ENCODE results near the gene NDUFB11. TPM values are rescaled to one million over a fixed set of nuclear protein-coding genes. Genes with fewer than 3 reads are reported as not detected.

Gene NDUFB11
- polyA plus RNA-seq, 2 donors = 72.2 to 75.0 TPM

DNA sequence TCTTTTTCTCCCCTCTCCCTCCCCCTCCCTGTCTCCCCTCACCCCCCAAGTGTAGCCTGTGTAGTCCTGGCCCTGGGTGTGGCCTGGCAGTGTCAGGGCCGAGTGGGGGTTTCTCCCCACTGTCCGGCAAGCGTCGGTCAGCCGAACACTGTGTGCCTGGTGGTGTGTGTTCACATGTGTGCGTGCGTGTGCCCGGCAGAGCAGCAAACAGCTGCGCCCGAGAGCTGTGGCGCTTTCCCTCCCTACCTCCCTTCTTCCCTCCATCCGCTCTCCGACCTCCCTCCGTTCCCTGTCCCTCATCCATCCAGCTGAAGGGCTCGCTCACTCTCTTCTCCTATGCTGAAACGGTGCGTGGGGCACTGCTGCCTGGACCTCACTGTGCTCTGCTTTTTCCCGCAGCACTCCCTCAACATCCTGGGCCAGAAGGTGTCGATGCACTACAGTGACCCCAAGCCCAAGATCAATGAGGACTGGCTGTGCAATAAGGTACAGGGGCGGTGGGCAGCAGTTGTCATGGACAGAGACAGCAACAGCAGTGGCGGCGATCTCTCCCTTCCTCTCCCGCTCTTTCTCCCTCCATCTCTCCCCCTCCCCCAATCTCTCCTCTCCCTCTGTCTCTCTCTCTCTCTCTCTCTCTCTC, 31.7 kb upstream of the NDUFB11 start:
- Histone ChIP-seq H3K4me3 (ENCODE audit: low read depth in 1 of 2, low read length in 2 of 2) (no peak overlapping the region), H3K36me3 (ENCODE audit: control insufficient read depth in 2 of 2, insufficient read depth in 2 of 2, low read length in 1 of 2) (peaks cover 0 to 55% of the 10 kb centered on the region in 2 donors), H3K9me3 (ENCODE audit: control insufficient read depth in 2 of 2, insufficient read depth in 1 of 2, low read depth in 1 of 2, low read length in 1 of 2) (no peaks in the 10 kb centered on the region), H3K27ac (ENCODE audit: low read depth in 2 of 2, low read length in 1 of 2) (no peak overlapping the region), H3K27me3 (ENCODE audit: control insufficient read depth in 1 of 2, insufficient read depth in 2 of 2, low read length in 2 of 2) (no peaks in the 10 kb centered on the region), H3K4me1 (ENCODE audit: control insufficient read depth in 2 of 2, insufficient read depth in 2 of 2, low read length in 1 of 2) (peaks cover 0 to 3% of the 10 kb centered on the region in 2 donors)
- 84 to 92% methylated on average over 23 of the region's 23 CpGs for WGBS, 2 donors

GRCh38 chrX:47175588-47175980, 31.1 kb upstream of the NDUFB11 start:
- no peaks in the 10 kb centered on the region for H3K27me3 ChIP-seq (ENCODE audit: control insufficient read depth in 1 of 2, insufficient read depth in 2 of 2, low read length in 2 of 2)
- peaks cover 0 to 60% of the 10 kb centered on the region in 2 donors for H3K36me3 ChIP-seq (ENCODE audit: control insufficient read depth in 2 of 2, insufficient read depth in 2 of 2, low read length in 1 of 2)
- 86 to 94% methylated on average over 12 of the region's 12 CpGs for WGBS, 2 donors

GRCh38 chrX:47174846-47175587, 30.5 kb upstream of the NDUFB11 start:
- peaks cover 0 to 3% of the 10 kb centered on the region in 2 donors for H3K4me1 ChIP-seq (ENCODE audit: control insufficient read depth in 2 of 2, insufficient read depth in 2 of 2, low read length in 1 of 2)
- 87 to 90% methylated on average over 23 of the region's 23 CpGs for WGBS, 2 donors
- H3K27ac ChIP-seq (ENCODE audit: low read depth in 2 of 2, low read length in 1 of 2) = no peak overlapping the region
- H3K36me3 ChIP-seq (ENCODE audit: control insufficient read depth in 2 of 2, insufficient read depth in 2 of 2, low read length in 1 of 2) = peaks cover 0 to 62% of the 10 kb centered on the region in 2 donors
- H3K27me3 ChIP-seq (ENCODE audit: control insufficient read depth in 1 of 2, insufficient read depth in 2 of 2, low read length in 2 of 2) = no peaks in the 10 kb centered on the region
- no peaks in the 10 kb centered on the region for H3K9me3 ChIP-seq (ENCODE audit: control insufficient read depth in 2 of 2, insufficient read depth in 1 of 2, low read depth in 1 of 2, low read length in 1 of 2)
- no peak overlapping the region for H3K4me3 ChIP-seq (ENCODE audit: low read depth in 1 of 2, low read length in 2 of 2)

More at GRCh38 chrX:47175588-47175980, 31.1 kb upstream of the NDUFB11 start:
- Histone ChIP-seq H3K9me3 (ENCODE audit: control insufficient read depth in 2 of 2, insufficient read depth in 1 of 2, low read depth in 1 of 2, low read length in 1 of 2) (no peaks in the 10 kb centered on the region), H3K4me1 (ENCODE audit: control insufficient read depth in 2 of 2, insufficient read depth in 2 of 2, low read length in 1 of 2) (peaks cover 0 to 3% of the 10 kb centered on the region in 2 donors), H3K4me3 (ENCODE audit: low read depth in 1 of 2, low read length in 2 of 2) (no peak overlapping the region), H3K27ac (ENCODE audit: low read depth in 2 of 2, low read length in 1 of 2) (no peak overlapping the region)

GRCh38 chrX:47174376-47174775, 29.9 kb upstream of the NDUFB11 start:
- no peak overlapping the region for H3K27ac ChIP-seq (ENCODE audit: low read depth in 2 of 2, low read length in 1 of 2)
- H3K4me3 ChIP-seq (ENCODE audit: low read depth in 1 of 2, low read length in 2 of 2) = no peak overlapping the region
- H3K36me3 ChIP-seq (ENCODE audit: control insufficient read depth in 2 of 2, insufficient read depth in 2 of 2, low read length in 1 of 2) = peaks cover 0 to 60% of the 10 kb centered on the region in 2 donors
- no peaks in the 10 kb centered on the region for H3K27me3 ChIP-seq (ENCODE audit: control insufficient read depth in 1 of 2, insufficient read depth in 2 of 2, low read length in 2 of 2)
- WGBS, 2 donors = 83 to 94% methylated on average over 11 to 12 of the region's 12 CpGs
- peaks cover 0 to 3% of the 10 kb centered on the region in 2 donors for H3K4me1 ChIP-seq (ENCODE audit: control insufficient read depth in 2 of 2, insufficient read depth in 2 of 2, low read length in 1 of 2)
- H3K9me3 ChIP-seq (ENCODE audit: control insufficient read depth in 2 of 2, insufficient read depth in 1 of 2, low read depth in 1 of 2, low read length in 1 of 2) = no peaks in the 10 kb centered on the region

DNA sequence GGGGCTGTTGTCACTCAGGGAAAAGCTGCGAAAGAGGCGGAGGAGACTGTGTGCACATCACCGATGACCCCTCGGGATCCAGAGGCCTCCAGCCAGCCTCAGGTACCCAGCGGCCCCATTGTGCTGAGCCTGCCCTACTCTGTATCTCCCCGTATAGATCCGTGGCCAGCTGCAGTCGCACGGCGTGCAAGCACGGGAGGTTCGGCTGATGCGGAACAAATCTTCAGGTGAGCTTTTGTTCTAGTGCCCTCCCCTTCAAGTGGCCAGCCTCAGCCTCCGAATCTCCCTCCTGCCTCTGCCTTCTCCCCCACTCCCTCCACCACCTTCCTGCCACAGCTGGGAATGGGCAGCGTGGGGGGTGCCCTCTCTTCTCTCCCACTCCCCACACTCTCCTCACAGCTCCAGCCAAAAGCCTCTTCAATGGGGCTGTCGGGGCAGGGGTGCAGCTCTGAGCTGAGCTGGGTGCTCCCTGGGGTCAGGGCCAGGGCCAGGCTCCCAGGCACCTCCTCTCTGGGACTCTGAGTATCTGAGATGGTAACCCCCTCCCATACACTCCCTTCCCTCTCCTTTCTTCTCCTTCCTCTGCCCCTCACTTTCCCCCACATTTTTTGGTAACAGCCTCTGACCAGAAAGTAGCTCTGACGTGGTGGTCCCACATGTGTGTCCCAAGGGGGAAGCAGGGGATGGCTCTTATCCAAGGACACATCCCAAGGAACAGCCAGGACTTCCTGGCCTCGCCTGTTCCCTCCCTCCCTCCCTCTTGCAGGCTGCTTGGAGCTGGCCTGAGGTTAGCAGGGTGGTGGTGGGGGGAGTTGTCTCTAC, 28.7 kb upstream of the NDUFB11 start:
- Histone ChIP-seq H3K4me1 (ENCODE audit: control insufficient read depth in 2 of 2, insufficient read depth in 2 of 2, low read length in 1 of 2) (no peaks in the 10 kb centered on the region), H3K4me3 (ENCODE audit: low read depth in 1 of 2, low read length in 2 of 2) (no peak overlapping the region), H3K27me3 (ENCODE audit: control insufficient read depth in 1 of 2, insufficient read depth in 2 of 2, low read length in 2 of 2) (no peaks in the 10 kb centered on the region), H3K9me3 (ENCODE audit: control insufficient read depth in 2 of 2, insufficient read depth in 1 of 2, low read depth in 1 of 2, low read length in 1 of 2) (no peaks in the 10 kb centered on the region), H3K36me3 (ENCODE audit: control insufficient read depth in 2 of 2, insufficient read depth in 2 of 2, low read length in 1 of 2) (peaks cover 0 to 58% of the 10 kb centered on the region in 2 donors), H3K27ac (ENCODE audit: low read depth in 2 of 2, low read length in 1 of 2) (no peak overlapping the region)
- WGBS, 2 donors = 82 to 88% methylated on average over 18 of the region's 18 CpGs

- Histone ChIP-seq H3K4me3 (ENCODE audit: low read depth in 1 of 2, low read length in 2 of 2) (no peak overlapping the region), H3K9me3 (ENCODE audit: control insufficient read depth in 2 of 2, insufficient read depth in 1 of 2, low read depth in 1 of 2, low read length in 1 of 2) (no peaks in the 10 kb centered on the region), H3K36me3 (ENCODE audit: control insufficient read depth in 2 of 2, insufficient read depth in 2 of 2, low read length in 1 of 2) (peaks cover 0 to 54% of the 10 kb centered on the region in 2 donors), H3K27ac (ENCODE audit: low read depth in 2 of 2, low read length in 1 of 2) (no peak overlapping the region), H3K27me3 (ENCODE audit: control insufficient read depth in 1 of 2, insufficient read depth in 2 of 2, low read length in 2 of 2) (no peaks in the 10 kb centered on the region), H3K4me1 (ENCODE audit: control insufficient read depth in 2 of 2, insufficient read depth in 2 of 2, low read length in 1 of 2) (no peaks in the 10 kb centered on the region)
- WGBS, 2 donors = 82 to 91% methylated on average over 7 of the region's 7 CpGs
Measured at GRCh38 chrX:47172549-47172948, 28.0 kb upstream of the NDUFB11 start.

DNA sequence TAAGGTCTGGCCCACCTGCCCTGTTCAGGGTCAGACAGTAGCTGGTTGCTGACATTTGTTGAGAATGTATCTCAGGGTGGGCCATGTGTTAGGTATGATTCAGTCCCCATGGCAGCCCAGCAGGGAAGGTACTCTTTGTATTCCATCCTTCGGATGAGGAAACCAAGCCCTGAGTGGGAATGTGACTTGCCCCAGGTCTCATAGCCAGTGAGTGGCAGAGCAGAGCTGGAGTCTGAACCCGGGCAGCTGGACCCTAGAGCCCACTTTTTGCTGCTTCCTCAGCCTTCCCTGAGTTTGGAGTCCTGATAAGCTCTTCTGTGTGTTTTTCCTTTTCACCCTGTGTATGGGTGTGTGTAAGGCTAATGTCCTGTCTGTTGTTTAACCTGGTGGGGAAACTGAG, 27.5 kb upstream of the NDUFB11 start:
- WGBS, 2 donors = 66 to 97% methylated on average over 2 of the region's 2 CpGs
- Histone ChIP-seq H3K4me3 (ENCODE audit: low read depth in 1 of 2, low read length in 2 of 2) (no peak overlapping the region), H3K27me3 (ENCODE audit: control insufficient read depth in 1 of 2, insufficient read depth in 2 of 2, low read length in 2 of 2) (no peaks in the 10 kb centered on the region), H3K36me3 (ENCODE audit: control insufficient read depth in 2 of 2, insufficient read depth in 2 of 2, low read length in 1 of 2) (peaks cover 0 to 51% of the 10 kb centered on the region in 2 donors), H3K4me1 (ENCODE audit: control insufficient read depth in 2 of 2, insufficient read depth in 2 of 2, low read length in 1 of 2) (no peaks in the 10 kb centered on the region), H3K9me3 (ENCODE audit: control insufficient read depth in 2 of 2, insufficient read depth in 1 of 2, low read depth in 1 of 2, low read length in 1 of 2) (no peaks in the 10 kb centered on the region), H3K27ac (ENCODE audit: low read depth in 2 of 2, low read length in 1 of 2) (no peak overlapping the region)

DNA sequence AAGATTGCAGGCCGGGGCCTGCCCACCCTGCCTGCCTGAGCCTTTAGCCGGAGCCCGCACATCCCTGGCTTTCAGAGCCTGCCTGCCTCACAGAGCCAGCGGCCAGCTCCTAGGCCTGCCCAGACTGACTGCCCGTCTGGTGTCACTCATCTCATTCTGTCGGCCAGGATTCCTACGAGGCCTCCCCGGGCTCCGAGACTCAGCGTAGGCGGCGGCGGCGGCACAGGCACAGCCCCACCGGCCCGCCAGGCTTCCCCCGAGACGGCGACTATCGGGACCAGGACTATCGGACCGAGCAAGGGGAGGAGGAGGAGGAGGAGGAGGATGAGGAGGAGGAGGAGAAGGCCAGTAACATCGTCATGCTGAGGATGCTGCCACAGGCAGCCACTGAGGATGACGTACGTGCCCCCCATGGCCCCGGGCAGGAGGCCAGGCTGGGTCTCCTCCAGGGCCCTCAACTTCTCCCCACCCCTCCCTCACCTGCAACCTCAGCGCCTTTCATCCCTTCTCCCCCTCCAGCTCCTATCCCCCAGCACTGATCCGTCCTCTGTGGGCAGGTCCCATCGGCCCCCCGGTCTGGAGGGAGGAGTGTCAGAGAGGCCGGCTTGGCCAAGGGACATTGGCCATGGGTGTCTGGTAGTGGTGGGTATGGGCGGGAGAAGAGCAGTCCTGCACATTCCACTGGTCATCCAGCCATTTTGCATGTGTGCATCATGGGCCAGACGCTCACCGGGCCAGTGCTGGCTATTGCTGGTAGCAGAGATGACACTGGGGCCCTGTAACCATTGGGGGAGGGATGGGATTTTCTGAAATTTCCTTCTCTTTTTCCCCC, 26.6 kb upstream of the NDUFB11 start:
- Histone ChIP-seq H3K27ac (ENCODE audit: low read depth in 2 of 2, low read length in 1 of 2) (no peak overlapping the region), H3K27me3 (ENCODE audit: control insufficient read depth in 1 of 2, insufficient read depth in 2 of 2, low read length in 2 of 2) (no peaks in the 10 kb centered on the region), H3K9me3 (ENCODE audit: control insufficient read depth in 2 of 2, insufficient read depth in 1 of 2, low read depth in 1 of 2, low read length in 1 of 2) (no peaks in the 10 kb centered on the region), H3K4me3 (ENCODE audit: low read depth in 1 of 2, low read length in 2 of 2) (no peak overlapping the region), H3K36me3 (ENCODE audit: control insufficient read depth in 2 of 2, insufficient read depth in 2 of 2, low read length in 1 of 2) (peaks cover 0 to 43% of the 10 kb centered on the region in 2 donors), H3K4me1 (ENCODE audit: control insufficient read depth in 2 of 2, insufficient read depth in 2 of 2, low read length in 1 of 2) (no peaks in the 10 kb centered on the region)
- 86 to 93% methylated on average over 30 to 33 of the region's 34 CpGs for WGBS, 2 donors
